GM18858 (cell line): ENCODE results near the gene ASB13.
A peak's percentile ranks its signal among the peaks of the same experiment; 100 is the strongest.
"Not testable (repeated sequence)": the region's sequence is repeated elsewhere in the genome, so short reads cannot be mapped to it uniquely, and the experiment has no call there.

Experiments used
- ATAC-seq: cut with Tn5 transposase; IDR thresholded peaks from one replicate; pipeline ENCODE4 v1.9.1; 2021; ENCODE audit not compliant: unreplicated experiment

ASB13 gene

GRCh38 chr10:5625992-5626777 lies 40.2 kb downstream of the ASB13 start:
- no peak for ATAC-seq

GRCh38 chr10:5624701-5625100 lies 41.7 kb downstream of the ASB13 start:
- no peak for ATAC-seq

- peak; percentile 94 for ATAC-seq
Measured at GRCh38 chr10:5623081-5623748, 43.2 kb downstream of the ASB13 start.

GRCh38 chr10:5622186-5622960 lies 44.0 kb downstream of the ASB13 start:
- no peak for ATAC-seq

GRCh38 chr10:5621371-5621770 lies 45.0 kb downstream of the ASB13 start:
- ATAC-seq, result not testable (repeated sequence)

- ATAC-seq, result no peak
Measured at GRCh38 chr10:5620966-5621365, 45.4 kb downstream of the ASB13 start.

- no peak for ATAC-seq
Measured at GRCh38 chr10:5620223-5620721, 46.1 kb downstream of the ASB13 start.

- no peak for ATAC-seq
Measured at GRCh38 chr10:5619362-5620211, 46.8 kb downstream of the ASB13 start.

- no peak for ATAC-seq
Measured at GRCh38 chr10:5618829-5619228, 47.6 kb downstream of the ASB13 start.

- no peak for ATAC-seq
Measured at GRCh38 chr10:5618042-5618441, 48.4 kb downstream of the ASB13 start.

- no peak for ATAC-seq
Measured at GRCh38 chr10:5617521-5617920, 48.9 kb downstream of the ASB13 start.

- ATAC-seq, result no peak
Measured at GRCh38 chr10:5616836-5617235, 49.6 kb downstream of the ASB13 start.

GRCh38 chr10:5616046-5616445 lies 50.3 kb downstream of the ASB13 start:
- no peak for ATAC-seq

- ATAC-seq, result no peak
Measured at GRCh38 chr10:5615316-5615715, 51.1 kb downstream of the ASB13 start.

- ATAC-seq, result no peak
Measured at GRCh38 chr10:5614155-5614721, 52.2 kb downstream of the ASB13 start.

- ATAC-seq, result no peak
Measured at GRCh38 chr10:5613481-5614154, 52.8 kb downstream of the ASB13 start.

- ATAC-seq, result no peak
Measured at GRCh38 chr10:5611899-5612680, 54.3 kb downstream of the ASB13 start.

- ATAC-seq, result no peak
Measured at GRCh38 chr10:5609952-5610616, 56.3 kb downstream of the ASB13 start.
